Sigmoid colon (tissue), 4 donors: ENCODE measurements around the gene PECR.

Experiments
- CTCF ChIP-seq, 4 experiments: fragments of 450-650 bp in 3 of 4; fragments of 200-600 bp in 1 of 4; IDR thresholded peaks; one replicate each; pipeline ENCODE4 v1.5.1; 2016 to 2019; ENCODE audit warnings: antibody characterized with exemption in 4 of 4, mild to moderate bottlenecking in 3 of 4, moderate library complexity in 2 of 4
- EP300 ChIP-seq, 4 donors: sonication (generic); formaldehyde crosslinking; IDR thresholded peaks; one replicate each; pipeline ENCODE4 v1.6.1; 2017; ENCODE audit warnings: antibody characterized with exemption in 4 of 4

- TF ChIP-seq CTCF (IDR thresholded peaks at IDR 0.05) (no peak), EP300 (IDR thresholded peaks at IDR 0.05) (no peak)
These were observed 29.5 kb upstream of the PECR start for GRCh38 chr2:216111122-216111521.
